Vagina (tissue), 2 donors: ENCODE results near the gene CNR1. TPM values are rescaled to one million over a fixed set of nuclear protein-coding genes. Genes with fewer than 3 reads are reported as not detected.

Experiments used
- DNase-seq, 2 donors: peaks; one replicate each; pipeline ENCODE4 v3.0.0-alpha.2; 2017; ENCODE audit errors: extremely low spot score in 2 of 2
- H3K27ac ChIP-seq: fragments of 200-600 bp; sonication (generic); one replicate; pipeline ENCODE4 v1.5.1; 2019
- H3K27me3 ChIP-seq: fragments of 200-600 bp; sonication (generic); one replicate; pipeline ENCODE4 v1.5.1; 2019
- H3K36me3 ChIP-seq, 2 donors: fragments of 200-600 bp; sonication (generic); one replicate each; pipeline ENCODE4 v1.5.1; 2017 to 2019
- H3K4me1 ChIP-seq: fragments of 200-600 bp; sonication (generic); one replicate; pipeline ENCODE4 v1.5.1; 2019
- H3K4me3 ChIP-seq, 2 donors: fragments of 200-600 bp; sonication (generic); 1 replicate in 1 of 2; 2 replicates in 1 of 2; pipeline ENCODE4 v1.5.1; 2016 to 2019
- H3K9me3 ChIP-seq: fragments of 200-600 bp; sonication (generic); one replicate; pipeline ENCODE4 v1.5.1; 2019
- CTCF ChIP-seq, 3 experiments: fragments of 450-650 bp in 2 of 3; fragments of 200-600 bp in 1 of 3; sonication (generic) in 1 of 3; IDR thresholded peaks; one replicate each; pipeline ENCODE4 v1.5.1; 2017 to 2019; ENCODE audit warnings: antibody characterized with exemption in 3 of 3, mild to moderate bottlenecking in 2 of 3, moderate library complexity in 2 of 3
- POLR2A ChIP-seq, 2 donors: fragments of 450-650 bp; IDR thresholded peaks; one replicate each; pipeline ENCODE4 v1.6.1; 2017; ENCODE audit warnings: antibody characterized with exemption in 2 of 2, mild to moderate bottlenecking in 2 of 2, moderate library complexity in 2 of 2
- POLR2AphosphoS5 ChIP-seq, 2 donors: sonication (generic); formaldehyde crosslinking; IDR thresholded peaks; one replicate each; pipeline ENCODE4 v1.9.0; 2017; ENCODE audit warnings: antibody characterized with exemption in 2 of 2, mild to moderate bottlenecking in 2 of 2, low read depth in 1 of 2; ENCODE audit not compliant: insufficient read depth in 1 of 2
- intact Hi-C: fragments of 100-400 bp; cut with DNase I; formaldehyde crosslinking; loops from one replicate; pipeline ENCODE4 v1.15.1; 2023
- total RNA-seq: library from RNA; depleted of rRNA; stranded (reverse); fragments of >200 nt; gene quantifications from one replicate; pipeline ENCODE4 v1.2.3, GENCODE V29; 2016

The CNR1 gene
- total RNA-seq, 1 donor from 2014 or later, result 6.1 TPM

- H3K9me3 ChIP-seq, result peaks cover 6% of the 10 kb centered on the region
- no peak for DNase-seq
- TF ChIP-seq POLR2A (IDR thresholded peaks at IDR 0.05), result no peak
- no peak for TF ChIP-seq CTCF (IDR thresholded peaks at IDR 0.05)
- H3K4me1 ChIP-seq, result no peaks in the 10 kb centered on the region
- intact Hi-C loops, result no loop called here
- H3K36me3 ChIP-seq, result no peaks in the 10 kb centered on the region
- H3K4me3 ChIP-seq, result no peak overlapping the region
- H3K27me3 ChIP-seq, result no peaks in the 10 kb centered on the region
- H3K27ac ChIP-seq, result no peak overlapping the region
Measured at GRCh38 chr6:88124925-88125557, 41.1 kb downstream of the CNR1 start.

- Histone ChIP-seq H3K27me3 (no peaks in the 10 kb centered on the region), H3K27ac (no peak overlapping the region), H3K4me1 (no peaks in the 10 kb centered on the region), H3K4me3 (no peak overlapping the region), H3K9me3 (peaks cover 6% of the 10 kb centered on the region), H3K36me3 (no peaks in the 10 kb centered on the region)
- DNase-seq, result no peak
- TF ChIP-seq POLR2AphosphoS5 (IDR thresholded peaks at IDR 0.05; ENCODE audit: insufficient read depth in 1 of 2, low read depth in 1 of 2) (no peak), POLR2A (IDR thresholded peaks at IDR 0.05) (no peak), CTCF (IDR thresholded peaks at IDR 0.05) (no peak)
- intact Hi-C loops, result no loop called here
Measured at GRCh38 chr6:88120635-88121034, 45.5 kb downstream of the CNR1 start.

- Histone ChIP-seq H3K4me3 (no peak overlapping the region), H3K27ac (no peak overlapping the region), H3K27me3 (no peaks in the 10 kb centered on the region), H3K9me3 (peaks cover 2% of the 10 kb centered on the region), H3K4me1 (no peaks in the 10 kb centered on the region), H3K36me3 (no peaks in the 10 kb centered on the region)
- intact Hi-C loops, result no loop called here
- TF ChIP-seq POLR2A (IDR thresholded peaks at IDR 0.05), result no peak
- no peak for TF ChIP-seq POLR2AphosphoS5 (IDR thresholded peaks at IDR 0.05; ENCODE audit: insufficient read depth in 1 of 2, low read depth in 1 of 2)
- no peak for TF ChIP-seq CTCF (IDR thresholded peaks at IDR 0.05)
- no peak for DNase-seq
Measured at GRCh38 chr6:88119769-88120168, 46.4 kb downstream of the CNR1 start.

- Histone ChIP-seq H3K36me3 (no peaks in the 10 kb centered on the region), H3K27ac (no peak overlapping the region), H3K4me1 (no peaks in the 10 kb centered on the region), H3K27me3 (no peaks in the 10 kb centered on the region), H3K4me3 (no peak overlapping the region), H3K9me3 (no peaks in the 10 kb centered on the region)
- intact Hi-C loops, result no loop called here
- DNase-seq, result no peak
- no peak for TF ChIP-seq CTCF (IDR thresholded peaks at IDR 0.05)
- TF ChIP-seq POLR2A (IDR thresholded peaks at IDR 0.05), result no peak
- no peak for TF ChIP-seq POLR2AphosphoS5 (IDR thresholded peaks at IDR 0.05; ENCODE audit: insufficient read depth in 1 of 2, low read depth in 1 of 2)
Measured at GRCh38 chr6:88116276-88116675, 49.9 kb downstream of the CNR1 start.

- no peaks in the 10 kb centered on the region for H3K36me3 ChIP-seq
- TF ChIP-seq POLR2A (IDR thresholded peaks at IDR 0.05), result no peak
- no peak for TF ChIP-seq POLR2AphosphoS5 (IDR thresholded peaks at IDR 0.05; ENCODE audit: insufficient read depth in 1 of 2, low read depth in 1 of 2)
- TF ChIP-seq CTCF (IDR thresholded peaks at IDR 0.05), result no peak
- H3K4me1 ChIP-seq, result no peaks in the 10 kb centered on the region
- no peaks in the 10 kb centered on the region for H3K9me3 ChIP-seq
- H3K27me3 ChIP-seq, result no peaks in the 10 kb centered on the region
- intact Hi-C loops, result no loop called here
- no peak overlapping the region for H3K27ac ChIP-seq
- no peak overlapping the region for H3K4me3 ChIP-seq
- no peak for DNase-seq
Measured at GRCh38 chr6:88115307-88115706, 50.8 kb downstream of the CNR1 start.
